Right kidney (tissue), 9 donors: ENCODE results near the gene RCOR3.
"Not testable (repeated sequence)": the region's sequence is repeated elsewhere in the genome, so short reads cannot be mapped to it uniquely, and the experiment has no call there.

ENCODE experiments used
- DNase-seq: peaks from one replicate; pipeline ENCODE4 v3.0.0-alpha.2; 2016
- long read RNA-seq, 8 donors: transcript quantifications; one replicate each; lab custom pipeline, GENCODE V29; 2026

RCOR3 gene
- long read RNA-seq, donor 1, partial matches to known transcripts = 6 of 14 reads
- long read RNA-seq, donor 1, other reads (novel, unspliced or antisense) = 0 of 14 reads
- long read RNA-seq, donor 2, partial matches to known transcripts = 0 of 4 reads
- long read RNA-seq, donor 2, other reads (novel, unspliced or antisense) = 0 of 4 reads
- long read RNA-seq, donor 3, full-length matches to known transcripts = 3 of 3 reads
- long read RNA-seq, donor 3, partial matches to known transcripts = 0 of 3 reads
- long read RNA-seq, donor 3, other reads (novel, unspliced or antisense) = 0 of 3 reads
- long read RNA-seq, donor 4, full-length matches to known transcripts = 7 of 26 reads
- long read RNA-seq, donor 4, partial matches to known transcripts = 19 of 26 reads
- long read RNA-seq, donor 4, other reads (novel, unspliced or antisense) = 0 of 26 reads
- long read RNA-seq, donor 5, full-length matches to known transcripts = 7 of 7 reads
- long read RNA-seq, donor 5, partial matches to known transcripts = 0 of 7 reads
- long read RNA-seq, donor 5, other reads (novel, unspliced or antisense) = 0 of 7 reads
- long read RNA-seq, donor 6, full-length matches to known transcripts = 7 of 7 reads
- long read RNA-seq, donor 6, partial matches to known transcripts = 0 of 7 reads
- long read RNA-seq, donor 6, other reads (novel, unspliced or antisense) = 0 of 7 reads
- long read RNA-seq, donor 7, full-length matches to known transcripts = 17 of 17 reads
- long read RNA-seq, donor 7, partial matches to known transcripts = 0 of 17 reads
- long read RNA-seq, donor 7, other reads (novel, unspliced or antisense) = 0 of 17 reads
- long read RNA-seq, donor 8, partial matches to known transcripts = 0 of 7 reads
- long read RNA-seq, donor 8, other reads (novel, unspliced or antisense) = 0 of 7 reads

GRCh38 chr1:211258756-211259637 lies at the start of gene RCOR3:
Gene RCOR3 (plus strand): TSS chr1:211259366. CDS start chr1:211259561, 195 bp downstream.
- DNase-seq = peak; percentile 97

DNA sequence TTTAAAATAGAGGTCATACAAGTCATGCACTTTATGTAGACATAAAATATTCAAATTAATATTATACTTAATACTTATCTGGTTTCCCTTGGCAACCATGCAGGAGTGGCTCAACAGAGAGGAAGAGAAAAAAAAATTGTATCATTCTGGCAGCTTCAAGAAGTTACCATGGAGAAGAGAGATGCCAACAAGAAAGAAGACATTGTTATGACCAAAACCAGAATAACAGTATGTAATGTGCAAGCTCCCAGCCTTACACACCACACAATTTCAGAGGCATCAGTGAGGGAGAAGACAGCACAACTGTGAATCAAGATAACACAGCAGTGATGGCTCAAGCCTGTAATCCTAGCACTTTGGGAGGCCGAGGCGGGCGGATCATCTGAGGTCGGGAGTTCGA lies 49.1 kb upstream of the RCOR3 start:
- DNase-seq = no peak

GRCh38 chr1:211210965-211211364 lies 48.2 kb upstream of the RCOR3 start:
- no peak for DNase-seq

DNA sequence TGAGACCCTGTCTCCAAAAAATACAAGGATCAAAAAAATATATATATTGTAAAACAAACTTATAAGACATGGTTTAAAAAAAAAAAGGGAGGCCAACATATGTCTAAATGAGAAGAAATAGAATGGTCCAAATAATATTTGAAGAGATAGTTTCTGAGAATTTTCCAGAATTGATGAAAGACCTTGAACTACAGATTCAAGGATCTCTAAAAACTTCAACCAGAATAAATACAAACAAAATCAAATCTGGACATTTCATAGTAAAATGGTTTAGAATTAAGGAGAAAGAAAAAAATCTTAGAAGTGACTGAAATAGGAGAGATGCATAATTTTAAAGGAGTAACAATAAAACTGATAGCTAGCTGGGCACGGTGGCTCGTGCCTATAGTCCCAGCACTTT lies 45.5 kb upstream of the RCOR3 start:
- no peak for DNase-seq

- DNase-seq = no peak
Measured at GRCh38 chr1:211215577-211215976, 43.6 kb upstream of the RCOR3 start.

DNA sequence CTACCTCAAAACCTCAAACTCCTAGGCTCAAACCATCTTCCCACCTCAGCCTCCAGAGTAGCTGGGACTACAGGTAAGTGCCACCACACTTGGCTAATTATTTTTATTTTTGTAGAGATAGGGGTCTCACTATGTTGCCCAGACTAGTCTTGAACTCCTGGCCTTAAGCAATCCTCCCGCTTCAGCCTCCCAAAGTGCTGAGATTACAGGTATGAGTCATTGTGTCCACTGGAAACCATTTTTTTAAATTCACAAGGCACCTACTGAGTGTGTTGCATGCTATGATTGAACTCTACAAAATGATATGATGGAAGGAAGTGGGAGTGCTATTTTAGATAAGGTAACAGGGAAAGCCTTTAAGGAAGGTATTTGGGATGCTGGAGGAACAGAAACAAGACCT lies 41.8 kb upstream of the RCOR3 start:
- no peak for DNase-seq

GRCh38 chr1:211222469-211223234 lies 36.5 kb upstream of the RCOR3 start:
- DNase-seq = not testable (repeated sequence)

- DNase-seq = not testable (repeated sequence)
Measured at GRCh38 chr1:211228573-211229364, 30.4 kb upstream of the RCOR3 start.

GRCh38 chr1:211229365-211229759 lies 29.8 kb upstream of the RCOR3 start:
- DNase-seq = no peak

DNA sequence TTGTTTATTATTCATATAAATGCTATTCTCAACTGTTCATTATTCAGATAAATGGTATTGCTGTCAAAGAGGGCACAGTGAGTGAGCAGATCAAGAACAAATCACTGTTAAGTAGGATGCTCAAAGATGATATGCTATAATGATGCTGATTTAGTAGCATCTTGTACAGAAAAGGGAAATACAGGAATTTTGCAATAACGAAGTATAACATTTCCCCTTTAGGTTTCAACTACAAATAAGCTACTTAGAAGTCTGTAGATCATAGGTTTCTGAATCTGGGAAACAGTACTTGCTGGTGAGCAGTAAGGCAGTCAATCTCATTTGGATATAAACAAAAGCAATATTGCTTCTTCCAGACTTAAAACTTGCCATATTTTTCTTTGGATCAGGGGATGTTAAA lies 27.3 kb upstream of the RCOR3 start:
- DNase-seq = no peak

- DNase-seq = no peak
Measured at GRCh38 chr1:211236633-211237320, 22.4 kb upstream of the RCOR3 start.

- DNase-seq = no peak
Measured at GRCh38 chr1:211237579-211237978, 21.6 kb upstream of the RCOR3 start.

DNA sequence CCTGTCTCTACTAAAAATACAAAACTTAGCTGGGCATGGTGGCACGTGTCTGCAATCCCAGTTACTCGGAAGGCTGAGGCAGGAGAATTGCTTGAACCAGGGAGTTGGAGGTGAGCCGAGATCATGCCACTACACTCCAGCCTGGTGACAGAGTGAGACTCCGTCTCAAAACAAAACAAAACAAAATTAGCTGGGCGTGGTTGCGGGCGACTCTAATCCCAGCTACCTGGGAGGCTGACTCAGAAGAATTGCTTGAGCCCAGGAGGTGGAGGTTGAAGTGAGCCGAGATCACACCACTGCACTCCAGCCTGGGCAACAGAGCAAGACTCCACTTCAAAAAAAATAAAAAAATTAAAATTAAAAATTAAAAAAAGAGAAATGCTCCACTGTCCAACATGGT lies 18.6 kb upstream of the RCOR3 start:
- not testable (repeated sequence) for DNase-seq

DNA sequence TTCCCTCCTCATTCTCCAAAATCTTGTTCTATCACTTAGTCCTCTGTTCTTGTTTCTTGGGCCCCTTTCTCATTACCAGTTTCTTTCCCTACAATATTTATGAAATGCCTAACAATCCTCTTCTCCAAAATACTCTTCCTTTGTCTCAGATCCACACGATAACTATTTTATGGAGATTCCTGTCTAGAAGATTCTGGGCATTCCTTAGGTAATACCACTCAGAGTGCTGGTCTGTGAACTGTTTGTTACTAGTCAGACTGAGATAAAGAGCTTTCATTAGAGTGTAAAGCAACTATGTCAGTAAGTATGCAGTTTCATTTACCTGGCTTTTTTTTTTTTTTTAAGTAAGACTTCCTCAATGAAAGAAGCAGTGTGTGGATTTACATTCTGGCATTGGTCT lies 18.1 kb upstream of the RCOR3 start:
- DNase-seq = no peak

- not testable (repeated sequence) for DNase-seq
Measured at GRCh38 chr1:211243639-211244038, 15.5 kb upstream of the RCOR3 start.

GRCh38 chr1:211246583-211246982 lies 12.6 kb upstream of the RCOR3 start:
- DNase-seq = not testable (repeated sequence)

DNA sequence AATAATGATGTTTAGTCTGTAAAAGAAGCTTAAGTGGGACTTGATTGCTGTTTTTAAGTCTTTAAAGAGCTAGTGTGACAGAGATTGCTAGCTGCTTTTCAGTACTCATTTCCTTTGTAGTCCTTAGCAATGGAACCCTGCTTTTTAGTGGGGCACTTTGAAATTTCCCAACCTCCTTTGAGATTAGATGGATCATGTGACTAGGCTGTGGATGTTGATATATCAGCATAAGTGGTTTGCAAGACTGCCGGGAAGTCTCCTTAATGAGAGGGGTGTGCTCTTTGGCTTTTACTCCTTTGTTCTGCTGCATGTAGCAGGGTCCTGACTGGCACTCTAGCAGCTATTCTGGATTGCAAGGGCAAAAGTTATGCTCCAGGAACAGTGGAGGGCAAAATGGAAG lies 11.2 kb upstream of the RCOR3 start:
- no peak for DNase-seq

- not testable (repeated sequence) for DNase-seq
Measured at GRCh38 chr1:211249611-211250010, 9.6 kb upstream of the RCOR3 start.

DNA sequence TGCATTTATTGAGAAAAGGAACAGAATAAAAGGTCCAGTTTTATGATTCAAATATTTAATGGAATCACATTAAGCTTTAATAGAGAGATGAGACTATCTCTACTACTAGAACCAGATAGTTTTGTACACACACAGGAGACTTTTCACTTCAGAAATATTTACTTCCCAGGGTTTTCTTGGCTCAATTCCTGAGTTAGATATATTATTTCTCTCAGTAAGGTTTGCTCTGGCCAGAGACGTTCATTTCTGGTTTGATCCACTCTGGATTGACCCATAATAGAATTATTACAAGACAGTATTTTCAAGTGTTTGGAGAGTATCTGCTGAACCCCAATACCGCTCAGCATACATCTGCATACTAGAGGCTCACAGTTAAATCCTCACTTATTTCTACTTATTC lies 1.3 kb upstream of the RCOR3 start:
- no peak for DNase-seq

DNA sequence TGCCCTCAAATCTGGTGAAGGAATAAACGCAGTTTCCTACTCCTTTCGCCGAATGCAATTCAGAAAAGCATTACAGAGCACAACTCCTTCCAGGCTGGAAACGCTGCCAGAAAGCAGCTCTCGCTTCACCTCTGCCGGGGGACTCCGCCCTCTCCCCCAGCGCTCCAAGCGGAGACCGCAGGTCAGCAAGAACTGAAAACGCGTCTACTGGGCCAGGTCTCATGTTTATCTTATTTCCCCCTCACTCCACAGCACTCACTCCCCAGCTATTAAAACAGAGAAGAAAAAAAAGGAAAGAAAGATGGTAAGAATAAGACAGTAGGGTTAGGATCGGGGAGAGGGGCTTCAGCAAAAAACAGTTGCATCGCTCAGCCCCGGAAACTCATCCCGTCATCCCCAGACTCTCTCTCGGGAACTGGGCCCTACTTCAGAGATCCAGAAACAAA lies 833 bp upstream of the RCOR3 start:
- no peak for DNase-seq
